Neural cell (in vitro differentiated cells): Measurements from ENCODE around the gene SRD5A2. TPM values are rescaled to one million over a fixed set of nuclear protein-coding genes. Genes with fewer than 3 reads are reported as not detected.

Experiments
- polyA plus RNA-seq: library from polyadenylated mRNA; depleted of rRNA; stranded (reverse); fragments of >200 nt; gene quantifications from 2 replicates; pipeline ENCODE4 v1.2.3, GENCODE V29; 2014

Gene SRD5A2
- polyA plus RNA-seq, 1 donor from 2014 or later: 0.11 TPM

Other genes with a start within 250 kb of the SRD5A2 start
- 0.36 and 0.48 TPM in 2 replicates for gene XDH, start 166.2 kb downstream of the SRD5A2 start, polyA plus RNA-seq